EL (cell line): ENCODE measurements around the gene PIP4K2A.

ENCODE experiments used
- DNase-seq: peaks from one replicate; pipeline ENCODE4 v3.0.0-alpha.2; 2016

The PIP4K2A gene

DNA sequence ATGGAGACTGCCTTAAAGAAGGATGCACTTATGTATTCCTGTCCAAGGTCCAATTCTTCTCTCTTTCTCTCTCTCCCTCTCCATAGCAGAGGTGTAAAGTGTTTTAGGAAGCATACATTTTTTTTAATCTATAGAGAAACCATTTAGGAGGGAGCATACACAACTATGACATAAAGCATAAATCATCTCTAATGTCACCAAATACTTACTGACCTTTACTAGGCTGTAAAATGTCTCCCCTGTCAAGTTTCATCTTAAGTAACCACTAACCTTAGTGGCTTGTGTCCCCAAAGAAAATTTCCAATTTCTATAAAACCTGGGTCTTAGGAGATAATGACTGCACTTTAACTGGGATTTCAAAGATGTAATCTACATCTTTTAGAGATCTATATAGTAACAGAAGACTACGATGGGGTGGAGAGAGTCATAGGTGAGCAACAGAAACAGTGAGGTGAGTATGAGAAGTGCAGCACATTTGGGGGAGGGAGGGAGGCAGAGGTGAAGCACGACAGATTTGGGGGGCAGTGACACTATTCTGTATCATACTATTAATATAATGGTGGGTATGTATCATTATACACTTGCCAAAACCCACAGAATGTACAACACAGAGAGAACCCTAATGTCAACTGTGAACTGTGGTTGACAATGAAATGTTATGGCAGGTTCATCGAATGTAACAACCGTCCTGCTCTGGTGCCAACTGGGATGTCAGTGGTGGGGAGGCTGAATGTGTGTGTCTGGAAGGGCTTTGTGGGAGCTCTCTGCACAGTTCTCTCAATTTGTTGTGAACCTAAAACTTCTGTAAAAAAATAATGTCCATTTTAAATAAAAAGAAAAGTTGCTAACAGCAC, 79.5 kb downstream of the PIP4K2A start:
- DNase-seq: no peak

GRCh38 chr10:22634093-22634492, 80.3 kb downstream of the PIP4K2A start:
- DNase-seq: no peak

DNA sequence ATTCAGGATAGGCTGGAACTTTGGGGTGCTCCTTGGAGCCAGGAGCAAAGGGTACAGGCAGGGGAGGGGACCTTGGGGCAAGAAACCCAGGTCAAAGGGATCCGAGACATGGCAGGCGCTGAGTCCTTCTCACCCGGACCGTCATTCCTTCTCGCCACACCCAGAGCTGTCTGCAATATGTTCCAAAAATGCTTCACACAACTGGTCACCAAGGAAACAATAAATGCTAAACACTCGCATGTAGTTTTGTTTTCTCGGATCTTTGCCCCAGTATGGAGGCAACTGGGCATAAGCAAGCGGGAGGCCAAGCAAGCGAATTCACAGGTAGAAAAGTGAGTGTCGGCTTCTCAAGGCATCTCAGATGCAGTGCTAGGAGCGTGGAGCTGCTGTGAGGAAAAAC, 80.8 kb downstream of the PIP4K2A start:
- DNase-seq: no peak

DNA sequence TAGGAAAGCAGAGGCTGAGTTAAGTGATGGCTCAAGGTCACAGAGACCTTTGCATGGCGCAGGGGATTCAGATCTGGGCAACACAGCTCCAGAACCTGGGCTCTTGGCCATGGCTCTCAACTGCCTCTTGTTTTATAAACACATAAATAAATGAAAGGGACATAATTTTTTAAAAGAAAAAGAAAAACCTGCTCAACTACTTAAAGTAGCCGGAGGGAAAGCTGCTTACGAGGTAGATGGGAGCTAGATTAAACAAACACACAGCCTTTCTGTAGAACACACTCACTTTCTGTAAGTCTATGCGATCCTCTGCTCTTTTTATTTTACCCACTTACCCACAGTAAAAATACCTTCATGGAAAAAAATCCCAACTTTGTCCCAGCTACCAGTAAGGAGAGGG, 81.3 kb downstream of the PIP4K2A start:
- no peak for DNase-seq

DNA sequence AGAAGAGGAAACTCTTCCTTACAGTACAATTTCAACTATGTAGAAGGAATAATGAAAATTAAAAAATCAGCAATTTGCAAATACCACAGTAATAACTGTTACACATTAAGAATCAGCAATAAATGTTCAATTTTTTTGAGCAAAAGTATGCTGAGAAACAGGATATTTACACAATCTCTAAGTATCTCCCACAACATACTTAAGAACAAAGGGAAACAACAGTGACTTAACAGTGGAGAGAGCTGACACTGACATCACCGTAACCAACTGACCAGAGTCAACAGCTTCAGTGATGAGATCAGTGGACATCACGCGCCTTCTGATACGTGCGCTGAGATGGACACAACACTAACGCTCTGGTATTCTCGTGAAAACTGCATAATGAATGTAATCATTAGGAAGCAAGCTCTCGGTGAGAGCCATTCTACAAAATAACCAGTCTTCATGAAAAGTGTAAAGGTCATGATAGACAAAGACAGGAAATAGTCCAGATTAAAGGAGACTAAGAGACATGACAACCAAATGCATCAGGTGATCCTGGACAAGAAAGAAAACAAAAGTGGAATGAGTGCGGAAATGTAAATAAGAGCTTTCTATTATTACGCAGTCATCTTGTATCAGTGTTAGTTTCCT, 82.6 kb downstream of the PIP4K2A start:
- no peak for DNase-seq

DNA sequence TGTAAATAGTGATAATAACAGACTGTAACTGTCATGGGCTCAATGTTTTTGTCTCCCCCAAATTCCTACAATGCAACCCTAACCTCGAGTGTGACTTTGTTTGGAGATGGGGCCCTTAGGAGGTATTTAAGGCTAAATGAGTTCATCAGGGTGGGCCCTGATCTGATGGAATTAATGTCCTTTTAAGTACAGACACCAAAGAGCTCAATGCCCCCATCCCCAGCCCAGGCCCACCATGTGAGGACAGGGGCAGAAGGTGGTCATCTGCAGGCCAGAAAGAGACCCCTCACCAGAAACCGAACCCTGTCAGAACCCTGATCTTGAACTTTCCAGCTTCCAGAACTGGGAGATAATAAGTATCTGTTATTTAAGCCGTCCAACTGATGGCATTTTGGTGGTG, 83.2 kb downstream of the PIP4K2A start:
- DNase-seq: no peak

DNA sequence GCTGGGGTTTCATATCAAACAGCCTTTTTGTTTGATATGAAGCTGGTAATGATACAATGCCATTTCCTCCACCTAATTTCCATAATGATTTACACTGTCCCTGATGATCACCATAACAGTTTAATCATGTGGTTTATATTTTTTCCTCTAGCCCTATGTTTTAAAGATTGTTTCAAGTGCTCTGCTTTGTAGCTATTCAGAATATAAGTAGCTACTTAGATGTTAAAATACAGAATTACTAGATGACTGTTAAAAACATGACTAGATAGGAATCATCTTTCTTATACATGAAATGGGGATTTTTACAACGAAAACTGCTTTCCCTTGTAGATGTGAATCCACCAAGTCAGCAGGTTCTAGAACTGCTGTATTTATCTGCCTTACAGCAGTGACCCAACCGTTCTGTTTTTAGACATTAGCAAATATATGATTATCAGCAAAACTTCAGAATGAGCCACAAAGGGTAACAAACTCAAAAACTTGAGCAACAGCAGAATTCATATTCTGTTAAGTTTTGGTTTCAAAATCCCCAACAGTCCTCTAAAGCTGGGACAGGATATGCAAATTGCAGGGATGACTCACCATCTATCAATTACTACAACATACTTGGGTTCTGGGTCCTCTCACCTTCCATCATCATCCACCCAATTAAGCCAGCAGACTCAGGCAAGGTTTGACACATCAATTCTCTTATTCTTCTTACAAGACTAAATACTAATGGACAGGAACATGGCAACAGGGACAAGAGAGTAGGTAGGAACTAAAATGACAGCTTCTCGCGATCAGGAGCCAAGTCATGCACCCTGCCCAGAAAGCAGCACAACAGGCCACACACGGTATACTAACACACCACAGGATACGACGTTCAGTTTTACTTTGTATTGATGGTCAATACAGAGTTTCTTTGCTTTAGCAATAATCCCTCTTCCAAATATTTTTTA, 83.9 kb downstream of the PIP4K2A start:
- peak; percentile 67 for DNase-seq

DNA sequence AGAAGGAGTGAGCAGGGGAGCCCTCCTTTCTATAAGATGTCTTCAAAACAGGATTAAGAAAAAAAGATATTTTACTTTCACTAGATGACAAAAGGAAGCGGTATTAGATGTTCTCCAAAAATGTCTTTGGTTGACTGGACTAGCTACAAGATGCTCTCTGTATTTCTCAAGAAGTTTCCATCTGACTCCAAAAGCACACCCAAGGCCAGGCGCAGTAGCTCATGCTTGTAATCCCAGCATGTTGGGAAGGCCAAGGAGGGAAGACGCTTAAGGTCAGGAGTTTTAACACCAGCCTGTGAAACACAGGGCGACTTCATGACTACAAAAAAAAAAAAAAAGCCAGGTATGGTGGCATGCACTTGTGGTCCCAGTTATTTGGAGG, 84.5 kb downstream of the PIP4K2A start:
- DNase-seq: no peak

GRCh38 chr10:22629126-22629525, 85.3 kb downstream of the PIP4K2A start:
- peak; percentile 32 for DNase-seq

DNA sequence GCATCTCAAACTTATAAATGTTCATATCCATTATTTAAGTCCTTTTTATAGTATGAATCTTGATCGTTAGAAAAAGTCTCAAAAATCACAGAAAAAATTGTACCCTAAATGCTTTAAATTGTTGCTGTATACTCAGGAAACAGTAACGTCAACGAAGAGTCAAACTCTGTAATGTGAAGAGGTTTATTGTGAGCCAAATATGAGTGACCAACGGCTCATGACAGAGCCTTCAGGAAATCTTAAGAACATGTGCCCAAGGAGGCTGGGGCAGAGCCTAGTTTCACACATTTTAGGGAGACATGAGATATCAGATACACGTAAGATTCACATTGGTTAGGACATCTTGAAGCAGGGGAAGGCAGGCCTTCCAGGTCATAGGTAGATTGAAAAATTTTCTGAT, 86.1 kb downstream of the PIP4K2A start:
- no peak for DNase-seq

GRCh38 chr10:22626784-22627183, 87.6 kb downstream of the PIP4K2A start:
- DNase-seq: peak; percentile 44

GRCh38 chr10:22625516-22626290, 88.7 kb downstream of the PIP4K2A start:
- peak; percentile 35 for DNase-seq

DNA sequence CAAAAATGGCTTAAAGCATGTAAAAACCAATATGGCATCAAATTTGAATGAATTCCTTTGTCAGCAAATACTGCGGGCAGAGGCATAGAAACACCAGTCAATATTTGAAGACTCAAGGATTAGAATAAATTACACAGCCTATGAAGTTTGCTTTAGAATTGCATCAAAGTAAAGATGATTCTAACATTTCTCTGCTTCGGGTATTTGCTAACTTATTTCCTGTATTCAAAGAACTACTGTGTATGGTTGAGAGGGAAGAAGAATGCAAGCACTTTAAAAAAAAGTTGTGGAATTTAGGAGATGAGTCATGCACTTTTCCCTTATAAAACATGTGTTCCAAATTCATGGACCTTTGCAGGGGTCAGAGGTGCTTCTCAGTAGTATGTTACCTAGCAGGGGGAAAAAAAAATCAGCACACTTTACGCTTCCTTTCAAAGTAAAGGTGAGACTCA, 90.1 kb downstream of the PIP4K2A start:
- DNase-seq: peak; percentile 83

GRCh38 chr10:22623633-22624253, 90.6 kb downstream of the PIP4K2A start:
- DNase-seq: no peak

- no peak for DNase-seq
These were observed 92.1 kb downstream of the PIP4K2A start for GRCh38 chr10:22622242-22622806.

GRCh38 chr10:22621726-22622125, 92.7 kb downstream of the PIP4K2A start:
- no peak for DNase-seq

- peak; percentile 40 for DNase-seq
These were observed 93.4 kb downstream of the PIP4K2A start for GRCh38 chr10:22620929-22621328.

DNA sequence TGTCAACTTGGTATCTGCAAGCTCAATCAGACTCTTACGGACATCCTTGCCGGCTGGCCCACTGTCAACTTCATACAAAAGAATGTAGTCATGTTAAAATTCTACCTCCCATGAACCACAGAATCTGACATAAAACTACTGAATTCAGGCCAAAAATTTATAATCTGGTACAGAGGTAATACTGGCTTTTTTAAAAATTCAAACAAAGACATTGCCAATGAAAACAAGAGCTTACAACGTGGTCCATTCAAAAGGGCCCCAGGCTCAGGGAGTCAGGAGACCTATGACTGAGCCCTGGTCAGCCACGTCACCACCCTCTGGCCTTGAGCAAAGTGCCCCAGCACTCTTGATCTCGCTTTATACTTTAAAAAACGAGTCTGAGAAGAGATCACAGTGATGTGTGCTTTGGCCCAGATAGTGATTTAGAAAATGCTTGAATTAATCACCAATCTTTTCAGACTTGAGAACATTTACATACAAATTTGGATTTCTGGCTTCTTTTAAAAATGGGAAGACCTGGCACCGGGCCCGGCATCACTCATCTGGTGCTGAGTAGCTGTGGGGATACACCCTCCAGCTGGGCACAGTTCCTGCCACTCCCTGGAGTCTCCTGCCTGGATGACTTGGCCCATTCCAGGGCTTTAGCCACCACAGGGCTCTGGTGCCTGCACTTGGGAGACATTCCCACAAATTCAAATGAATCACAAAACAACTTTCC, 94.1 kb downstream of the PIP4K2A start:
- peak; percentile 98 for DNase-seq

GRCh38 chr10:22619101-22619500, 95.3 kb downstream of the PIP4K2A start:
- DNase-seq: no peak

DNA sequence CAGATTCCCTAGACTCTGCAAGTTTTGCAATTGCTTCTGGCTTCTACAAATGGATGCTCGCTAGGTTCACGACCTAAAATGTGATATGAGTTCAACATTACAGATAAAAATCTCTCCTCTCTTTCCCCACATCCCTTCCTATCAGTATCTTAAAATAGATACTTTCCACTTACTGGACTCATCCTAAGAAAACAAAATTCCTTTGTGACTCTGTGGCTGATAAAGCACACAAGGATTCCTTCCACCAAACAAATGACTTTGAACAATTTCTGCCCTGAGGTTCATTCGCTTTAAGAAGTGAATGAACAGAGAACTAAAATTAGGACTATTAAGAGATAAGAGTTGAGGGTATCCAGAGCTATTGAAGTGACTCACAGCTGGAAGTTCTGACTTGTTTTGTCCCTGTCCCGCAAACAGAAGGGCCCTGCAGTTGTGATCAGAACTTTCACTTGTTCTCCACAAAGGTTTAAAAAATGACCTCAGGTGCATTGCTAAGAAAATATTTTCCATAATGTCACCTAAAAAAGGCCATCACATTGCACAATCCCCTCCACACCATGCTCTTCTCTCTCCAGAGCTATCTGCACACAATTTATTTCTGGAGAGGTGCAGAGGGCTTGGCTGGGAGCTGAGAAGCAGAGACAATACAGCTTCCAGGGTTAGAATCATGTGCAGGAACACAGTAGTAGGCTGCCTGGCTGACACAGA, 96.1 kb downstream of the PIP4K2A start:
- peak; percentile 75 for DNase-seq
